GM20000 (cell line): Measurements from ENCODE around the gene HRH2.

Source experiments
- DNase-seq: peaks from one replicate; pipeline ENCODE4 v3.0.0; 2012; ENCODE audit warnings: low spot score
- TF ChIP-seq, protein P1 (sequence below): IDR thresholded peaks from 2 replicates; pipeline ENCODE4 v1.5.1; 2012; ENCODE audit warnings: mild to moderate bottlenecking, control low read depth; ENCODE audit errors: extremely low read depth, missing control alignments

HRH2 gene

DNA sequence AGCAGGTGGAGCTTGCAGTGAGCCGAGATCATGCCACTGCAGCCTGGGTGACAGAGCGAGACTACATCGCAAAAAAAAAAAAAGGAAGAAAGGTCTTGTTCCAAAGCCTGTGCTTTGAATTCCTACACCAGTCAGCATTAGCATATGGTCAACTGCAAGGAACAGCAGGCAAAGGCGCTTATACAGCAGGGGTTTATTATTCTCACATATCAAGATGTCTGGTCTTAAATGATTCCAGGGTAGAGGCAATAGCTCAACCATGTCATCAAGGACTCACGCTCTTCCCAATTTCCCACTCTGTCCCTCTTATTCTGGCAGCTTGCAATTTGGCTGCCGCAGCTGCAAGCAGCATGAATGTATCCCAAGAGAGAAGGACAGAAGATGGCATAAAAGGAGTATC lies 28.6 kb upstream of the HRH2 start:
- no peak for DNase-seq
- TF ChIP-seq, protein P1, sequence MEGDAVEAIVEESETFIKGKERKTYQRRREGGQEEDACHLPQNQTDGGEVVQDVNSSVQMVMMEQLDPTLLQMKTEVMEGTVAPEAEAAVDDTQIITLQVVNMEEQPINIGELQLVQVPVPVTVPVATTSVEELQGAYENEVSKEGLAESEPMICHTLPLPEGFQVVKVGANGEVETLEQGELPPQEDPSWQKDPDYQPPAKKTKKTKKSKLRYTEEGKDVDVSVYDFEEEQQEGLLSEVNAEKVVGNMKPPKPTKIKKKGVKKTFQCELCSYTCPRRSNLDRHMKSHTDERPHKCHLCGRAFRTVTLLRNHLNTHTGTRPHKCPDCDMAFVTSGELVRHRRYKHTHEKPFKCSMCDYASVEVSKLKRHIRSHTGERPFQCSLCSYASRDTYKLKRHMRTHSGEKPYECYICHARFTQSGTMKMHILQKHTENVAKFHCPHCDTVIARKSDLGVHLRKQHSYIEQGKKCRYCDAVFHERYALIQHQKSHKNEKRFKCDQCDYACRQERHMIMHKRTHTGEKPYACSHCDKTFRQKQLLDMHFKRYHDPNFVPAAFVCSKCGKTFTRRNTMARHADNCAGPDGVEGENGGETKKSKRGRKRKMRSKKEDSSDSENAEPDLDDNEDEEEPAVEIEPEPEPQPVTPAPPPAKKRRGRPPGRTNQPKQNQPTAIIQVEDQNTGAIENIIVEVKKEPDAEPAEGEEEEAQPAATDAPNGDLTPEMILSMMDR, result no peak

DNA sequence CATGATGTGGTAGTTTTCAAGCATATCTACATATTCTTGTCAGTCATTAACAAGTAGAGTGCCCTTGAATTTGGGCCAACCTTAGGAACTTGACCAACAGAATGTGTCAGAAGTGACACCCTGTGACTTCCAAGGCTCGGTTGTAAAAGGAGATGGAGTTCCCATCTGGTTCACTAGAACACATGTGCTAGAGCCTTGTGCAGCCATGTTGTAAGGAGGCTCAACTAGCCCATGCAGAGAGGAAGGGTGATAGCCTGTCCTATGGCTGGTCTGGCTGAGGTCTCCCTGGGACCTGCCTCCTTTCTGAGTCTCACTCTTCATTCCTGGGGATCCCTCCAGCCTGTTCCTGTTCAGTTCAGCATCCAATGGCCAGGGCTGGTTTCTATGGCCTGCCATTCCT lies 28.1 kb upstream of the HRH2 start:
- no peak for DNase-seq
- TF ChIP-seq, protein P1, result no peak

DNA sequence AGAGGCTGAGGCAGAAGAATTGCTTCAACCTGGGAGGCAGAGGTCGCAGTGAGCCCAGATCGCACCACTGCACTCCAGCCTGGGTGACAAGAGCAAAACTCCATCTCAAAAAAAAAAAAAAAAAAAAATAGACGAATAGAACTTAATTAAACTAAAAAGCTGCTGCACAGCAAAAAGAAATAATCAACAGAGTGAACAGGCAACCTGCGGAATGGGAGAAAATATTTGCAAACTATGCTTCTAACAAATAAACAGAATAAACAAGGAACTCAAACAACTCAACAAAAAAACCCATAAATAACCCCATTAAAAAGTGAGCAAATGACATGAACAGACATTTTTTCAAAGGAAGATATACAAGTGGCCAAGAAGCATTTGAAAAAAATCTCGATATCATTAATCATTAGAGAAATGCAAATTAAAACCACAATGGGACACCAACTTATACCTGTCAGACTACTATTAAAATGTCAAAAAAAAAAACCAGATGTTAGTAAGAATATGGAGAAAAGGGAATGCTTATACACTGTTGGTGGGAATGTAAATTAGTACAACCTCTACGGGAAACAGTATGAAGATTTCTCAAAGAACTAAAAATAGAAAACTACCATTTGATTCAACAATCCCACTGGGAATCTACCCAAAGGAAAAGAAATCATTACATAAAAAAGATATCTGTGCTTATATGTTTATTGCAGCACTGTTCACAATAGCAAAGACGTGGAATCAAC lies 21.9 kb upstream of the HRH2 start:
- no peak for DNase-seq
- TF ChIP-seq, protein P1, result no peak

DNA sequence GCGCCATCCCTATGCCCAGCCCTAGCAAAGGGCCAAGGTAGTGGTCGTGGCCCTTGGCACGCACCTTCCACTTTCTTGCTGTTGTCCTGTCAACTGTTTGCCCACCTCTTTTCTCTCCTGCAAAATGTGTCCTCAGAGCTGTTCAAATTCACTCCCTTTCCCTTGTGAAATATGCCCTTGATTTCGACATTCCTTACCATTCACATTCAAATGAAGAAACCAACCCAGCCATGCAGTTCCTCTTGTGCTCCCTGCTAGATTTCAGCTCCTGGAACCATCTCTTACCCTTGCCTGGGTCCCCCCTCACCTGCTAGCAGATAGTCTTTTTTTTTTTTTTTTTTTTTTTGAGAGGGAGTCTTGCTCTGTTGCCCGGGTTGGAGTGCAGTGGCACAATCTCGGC lies 19.6 kb upstream of the HRH2 start:
- DNase-seq, result no peak

DNA sequence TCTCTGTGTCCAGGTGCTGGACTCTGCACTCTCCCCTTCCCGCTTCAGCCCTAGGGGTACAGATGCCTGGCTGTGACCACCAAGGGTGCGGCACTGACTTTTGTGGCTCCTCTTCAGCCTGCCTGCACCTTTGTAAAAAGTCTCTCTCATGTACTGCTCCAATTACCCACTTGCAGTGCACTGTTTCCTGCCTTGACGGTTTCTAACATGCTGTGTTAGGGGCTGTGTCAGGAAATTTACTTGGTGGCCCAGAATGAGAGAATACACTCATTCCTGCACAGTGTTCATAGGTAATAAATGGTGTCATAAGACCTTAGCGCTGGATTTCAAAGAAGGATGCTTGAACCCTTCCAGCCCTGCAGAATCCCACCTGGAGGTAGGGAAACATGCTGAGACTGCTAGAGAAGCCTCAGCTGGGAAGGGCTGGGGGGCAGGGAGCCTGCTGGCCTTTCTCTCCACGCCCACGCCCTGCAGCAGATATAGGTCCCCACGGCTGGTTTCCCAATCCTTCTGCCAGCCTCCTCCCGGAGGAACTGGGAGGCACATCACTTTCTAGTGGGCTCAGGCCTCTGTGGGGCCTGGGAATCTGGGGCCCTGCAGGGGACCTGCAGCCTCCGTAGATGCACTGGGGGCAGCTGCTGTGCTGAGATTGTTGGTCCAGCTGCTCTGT lies 17.6 kb upstream of the HRH2 start:
- no peak for DNase-seq
- TF ChIP-seq, protein P1, result no peak

More for the DNA sequence above, 19.6 kb upstream of the HRH2 start:
- TF ChIP-seq, protein P1, result no peak

DNA sequence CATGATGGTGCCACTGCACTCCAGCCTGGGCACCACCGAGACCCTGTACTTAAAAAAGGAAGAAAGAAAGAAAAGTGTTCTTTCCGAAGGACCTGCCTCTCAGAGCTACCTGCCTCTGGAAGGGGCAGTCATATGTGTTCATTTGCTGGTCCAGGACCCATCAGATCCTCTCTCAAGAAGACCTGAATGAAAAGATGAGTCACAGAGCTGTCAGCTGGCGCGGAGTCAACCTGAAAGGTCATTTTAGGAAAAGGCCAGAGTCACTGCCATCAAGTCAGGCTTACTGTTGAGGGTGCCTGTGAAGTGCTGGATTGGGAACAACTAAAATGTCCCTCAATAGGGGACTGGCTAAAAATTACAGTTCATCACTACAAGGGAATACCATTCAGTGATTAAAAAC lies 14.9 kb upstream of the HRH2 start:
- DNase-seq, result no peak
- TF ChIP-seq, protein P1, result no peak

DNA sequence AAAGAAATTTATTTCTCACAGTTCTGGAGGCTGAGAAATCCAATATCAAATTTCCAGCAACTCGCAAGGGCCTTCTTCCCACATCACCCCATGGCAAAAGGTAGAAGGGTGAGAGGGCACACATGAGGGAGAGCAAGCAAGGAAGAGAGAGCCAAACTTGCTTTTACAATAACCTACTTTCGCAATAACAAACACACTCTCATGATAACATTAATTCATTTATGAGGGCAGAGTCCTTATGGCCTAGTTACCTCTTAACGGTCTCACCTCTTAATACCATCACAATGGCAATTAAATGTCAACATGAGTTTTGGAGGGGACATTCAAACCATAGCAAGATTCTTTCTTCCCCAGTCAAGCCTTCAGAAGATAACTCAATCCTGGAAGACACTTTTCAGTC lies 11.6 kb upstream of the HRH2 start:
- TF ChIP-seq, protein P1, result no peak
- no peak for DNase-seq
